A673 (cell line): Measurements from ENCODE around the gene NR2F1. TPM values are rescaled to one million over a fixed set of nuclear protein-coding genes. Genes with fewer than 3 reads are reported as not detected.

Source experiments
- BruUV-seq: library from RNA; stranded (reverse); fragments of 400-500 nt; replicated peaks from 2 replicates; lab custom pipeline; 2021; lab: Mats Ljungman, UMichigan
- CTCF ChIA-PET: fragments of 300-600 bp; sonication (Branson Sonifier 250); formaldehyde crosslinking; loops from one replicate; lab custom pipeline; 2022; ENCODE audit warnings: antibody characterized with exemption; lab: Charles Lee
- POLR2A ChIA-PET: fragments of 300-600 bp; sonication (Branson Sonifier 250); formaldehyde crosslinking; loops from one replicate; lab custom pipeline; 2022; ENCODE audit warnings: antibody characterized with exemption; ENCODE audit not compliant: low non-redundant PET; lab: Charles Lee
- DNase-seq: peaks from one replicate; pipeline ENCODE4 v3.0.0-alpha.2; 2015; ENCODE audit warnings: low spot score
- H3K27ac ChIP-seq: fragments of 200-600 bp; sonication (generic); 2 replicates; pipeline ENCODE4 v1.5.1; 2016; ENCODE audit warnings: mixed run types, low read depth, mild to moderate bottlenecking, mixed read lengths, antibody characterized with exemption, low read length; ENCODE audit not compliant: poor library complexity, severe bottlenecking
- H3K27me3 ChIP-seq: fragments of 200-600 bp; sonication (generic); replicated peaks from 2 replicates; pipeline ENCODE4 v1.6.1; 2017; ENCODE audit warnings: mixed run types, low read depth, mild to moderate bottlenecking, mixed read lengths, antibody characterized with exemption, low read length; ENCODE audit not compliant: insufficient read depth, poor library complexity
- H3K36me3 ChIP-seq: fragments of 200-600 bp; sonication (generic); 2 replicates; pipeline ENCODE4 v1.6.1; 2016; ENCODE audit warnings: mixed run types, mild to moderate bottlenecking, mixed read lengths, antibody characterized with exemption, low read length; ENCODE audit not compliant: insufficient read depth, poor library complexity, severe bottlenecking
- H3K4me1 ChIP-seq: fragments of 200-600 bp; sonication (generic); 2 replicates; pipeline ENCODE4 v1.6.1; 2017; ENCODE audit warnings: mixed run types, mild to moderate bottlenecking, mixed read lengths, antibody characterized with exemption, low read length; ENCODE audit not compliant: insufficient read depth, poor library complexity, severe bottlenecking
- H3K4me3 ChIP-seq: fragments of 200-600 bp; sonication (generic); 2 replicates; pipeline ENCODE4 v1.5.1; 2016; ENCODE audit warnings: low read depth, mixed run types, mild to moderate bottlenecking, mixed read lengths, low read length; ENCODE audit not compliant: poor library complexity, severe bottlenecking
- H3K9me3 ChIP-seq: fragments of 200-600 bp; sonication (generic); 2 replicates; pipeline ENCODE4 v1.6.1; 2016; ENCODE audit warnings: mixed run types, low read depth, mild to moderate bottlenecking, mixed read lengths, antibody characterized with exemption, low read length; ENCODE audit not compliant: poor library complexity, severe bottlenecking
- CTCF ChIP-seq: fragments of 300-800, 200-600 bp; sonication (generic); conservative IDR thresholded peaks from 2 replicates; pipeline ENCODE4 v1.5.1; 2017; ENCODE audit warnings: low read depth, mild to moderate bottlenecking, antibody characterized with exemption, low read length, moderate library complexity, mixed read lengths
- EZH2 ChIP-seq: fragments of 200-600 bp; sonication (generic); IDR thresholded peaks from 2 replicates; pipeline ENCODE4 v1.6.1; 2017; ENCODE audit warnings: borderline replicate concordance, low read depth, mild to moderate bottlenecking, mixed read lengths, antibody characterized with exemption, low read length; ENCODE audit not compliant: poor library complexity, severe bottlenecking
- intact Hi-C: fragments of 100-400 bp; cut with micrococcal nuclease; formaldehyde crosslinking; loops from one replicate; pipeline ENCODE4 v1.10.0; 2022; ENCODE audit not compliant: unreplicated experiment
- total RNA-seq: library from RNA; stranded (reverse); gene quantifications from 2 replicates; pipeline ENCODE4 v1.2.3, GENCODE V29; 2021

The NR2F1 gene
- total RNA-seq, 1 experiment from 2014 or later: 3.0 TPM

- no TSS peak for BruUV-seq
- ChIA-PET POLR2A (no interaction called here), CTCF (no interaction called here)
- Histone ChIP-seq H3K27ac (no peak overlapping the region), H3K4me1 (no peaks in the 10 kb centered on the region), H3K4me3 (no peak overlapping the region), H3K36me3 (no peaks in the 10 kb centered on the region), H3K27me3 (peaks cover 49% of the 10 kb centered on the region), H3K9me3 (no peaks in the 10 kb centered on the region)
- TF ChIP-seq CTCF: no peak
- no peak for TF ChIP-seq EZH2
- intact Hi-C loops: loop anchor here (5.0 kb wide), 1 partner anchor 665 kb away; no protein-coding TSS in a partner anchor
- DNase-seq: no peak
These were observed 10.9 kb upstream of the NR2F1 start for GRCh38 chr5:93572101-93572607.

- CTCF ChIA-PET: no interaction called here
- Histone ChIP-seq H3K27me3 (peaks cover 49% of the 10 kb centered on the region), H3K9me3 (no peaks in the 10 kb centered on the region), H3K4me1 (no peaks in the 10 kb centered on the region), H3K36me3 (no peaks in the 10 kb centered on the region), H3K4me3 (peak overlapping the region; percentile 26), H3K27ac (no peak overlapping the region)
- intact Hi-C loops: loop anchor here (5.0 kb wide), 1 partner anchor 665 kb away; no protein-coding TSS in a partner anchor
- POLR2A ChIA-PET: no interaction called here
- no TSS peak for BruUV-seq
- DNase-seq: no peak
- TF ChIP-seq EZH2: peak; percentile 59
- TF ChIP-seq CTCF: no peak
These were observed 10.2 kb upstream of the NR2F1 start for GRCh38 chr5:93572608-93573353.

- peak; percentile 14 for TF ChIP-seq EZH2
- TF ChIP-seq CTCF: no peak
- no peak overlapping the region for H3K27ac ChIP-seq
- ChIA-PET POLR2A (no interaction called here), CTCF (no interaction called here)
- no peak for DNase-seq
- BruUV-seq: no TSS peak
- no peaks in the 10 kb centered on the region for H3K4me1 ChIP-seq
- no peaks in the 10 kb centered on the region for H3K9me3 ChIP-seq
- no peaks in the 10 kb centered on the region for H3K36me3 ChIP-seq
- peak overlapping the region; percentile 26 for H3K4me3 ChIP-seq
- peaks cover 49% of the 10 kb centered on the region for H3K27me3 ChIP-seq
- intact Hi-C loops: loop anchor here (5.0 kb wide), 1 partner anchor 666 kb away; no protein-coding TSS in a partner anchor
These were observed 9.4 kb upstream of the NR2F1 start for GRCh38 chr5:93573354-93574351.
